OCI-M2 (cell line): ENCODE results near the gene MRGPRE.
"Not testable (repeated sequence)": the region's sequence is repeated elsewhere in the genome, so short reads cannot be mapped to it uniquely, and the experiment has no call there.

Source experiments
- DNase-seq: peaks from one replicate; lab custom pipeline; 2025; ENCODE audit not compliant: unreplicated experiment; lab: John Stamatoyannopoulos, UW

MRGPRE gene, protein sequence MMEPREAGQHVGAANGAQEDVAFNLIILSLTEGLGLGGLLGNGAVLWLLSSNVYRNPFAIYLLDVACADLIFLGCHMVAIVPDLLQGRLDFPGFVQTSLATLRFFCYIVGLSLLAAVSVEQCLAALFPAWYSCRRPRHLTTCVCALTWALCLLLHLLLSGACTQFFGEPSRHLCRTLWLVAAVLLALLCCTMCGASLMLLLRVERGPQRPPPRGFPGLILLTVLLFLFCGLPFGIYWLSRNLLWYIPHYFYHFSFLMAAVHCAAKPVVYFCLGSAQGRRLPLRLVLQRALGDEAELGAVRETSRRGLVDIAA

DNA sequence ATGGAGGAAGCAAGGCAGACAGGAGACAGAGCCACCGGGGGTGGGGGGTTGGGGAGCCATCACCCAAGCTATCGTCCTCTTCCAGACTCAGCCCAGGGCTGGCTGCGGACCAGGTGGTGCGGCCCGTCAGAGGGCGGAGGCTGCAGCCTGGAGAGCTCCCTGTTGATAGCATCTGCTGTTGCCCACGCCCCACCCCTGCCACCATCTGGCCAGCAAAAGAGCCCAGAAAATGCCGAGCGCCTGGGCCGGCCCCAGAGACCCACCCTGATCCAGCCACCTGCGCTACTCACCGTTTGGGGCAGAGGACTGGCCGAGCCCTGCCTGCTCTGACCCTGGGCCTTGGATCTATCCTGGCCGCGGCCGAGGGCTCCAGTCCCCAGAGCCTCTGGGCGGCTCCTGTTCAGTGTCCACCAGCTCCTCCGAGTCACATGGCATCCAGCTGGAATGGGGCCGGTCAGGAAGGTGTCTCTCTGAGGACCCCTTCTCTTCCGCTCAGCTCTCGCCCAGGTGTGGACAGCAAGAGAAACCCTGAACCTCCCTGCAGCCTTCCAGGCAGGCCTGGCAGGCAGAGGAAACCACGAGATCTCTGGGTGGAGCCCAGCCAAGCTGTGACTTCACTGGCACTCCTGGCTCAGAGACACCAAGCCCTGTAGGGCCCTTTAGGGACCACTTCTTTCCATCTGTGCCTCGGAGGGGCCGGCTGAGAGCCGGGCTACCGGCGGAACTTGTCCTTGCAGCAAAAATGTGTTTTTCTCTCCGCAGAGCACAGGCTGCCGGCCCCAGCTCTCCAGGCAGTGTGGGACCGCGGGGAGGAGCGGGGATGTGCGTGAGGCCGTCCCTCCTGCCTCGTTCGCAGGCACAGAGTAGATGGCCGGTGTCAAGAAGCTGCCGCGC lies at the start of gene MRGPRE:
Gene MRGPRE (minus strand): TSS at position 567 of the 894 bp plus-strand sequence. CDS start 3,618 bp downstream, outside the sequence.
- no peak for DNase-seq

DNA sequence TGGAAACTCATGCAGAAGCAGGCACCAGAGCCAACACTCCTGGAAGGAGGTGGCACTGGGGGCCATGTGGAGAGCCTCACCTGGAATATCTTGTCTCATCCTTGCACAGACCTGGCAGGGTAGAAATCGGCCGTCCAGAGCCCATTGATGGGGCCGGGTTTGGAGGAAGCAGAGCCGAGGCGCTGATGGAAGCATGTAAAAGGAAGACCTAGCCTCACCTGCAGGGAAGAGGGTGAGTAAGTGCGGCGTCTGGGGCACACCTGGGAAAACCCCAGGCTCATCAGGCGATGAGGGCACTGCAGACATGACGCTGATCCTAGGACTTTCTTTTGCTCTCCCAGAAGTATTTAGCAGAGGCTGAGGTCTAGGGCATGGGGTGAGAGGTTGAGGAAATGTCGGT lies 48.9 kb upstream of the MRGPRE start:
- DNase-seq: not testable (repeated sequence)

DNA sequence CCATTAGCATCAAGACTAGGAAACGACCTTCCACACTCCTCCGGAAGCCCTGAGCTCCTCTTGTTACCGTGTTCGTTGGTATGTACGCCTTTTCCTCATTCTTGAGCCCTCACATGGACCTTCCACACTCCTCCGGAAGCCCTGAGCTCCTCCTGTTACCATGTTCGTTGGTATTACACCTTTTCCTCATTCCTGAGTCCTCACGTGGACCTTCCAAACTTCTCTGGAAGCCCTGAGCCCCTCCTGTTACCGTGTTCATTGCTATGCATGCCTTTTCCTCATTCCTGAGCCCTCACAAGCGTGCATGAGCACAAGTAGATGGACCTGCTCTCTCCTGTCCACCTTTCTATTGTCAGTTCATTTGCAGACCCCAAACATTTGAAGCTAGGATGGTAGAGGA lies 48.4 kb upstream of the MRGPRE start:
- not testable (repeated sequence) for DNase-seq

DNA sequence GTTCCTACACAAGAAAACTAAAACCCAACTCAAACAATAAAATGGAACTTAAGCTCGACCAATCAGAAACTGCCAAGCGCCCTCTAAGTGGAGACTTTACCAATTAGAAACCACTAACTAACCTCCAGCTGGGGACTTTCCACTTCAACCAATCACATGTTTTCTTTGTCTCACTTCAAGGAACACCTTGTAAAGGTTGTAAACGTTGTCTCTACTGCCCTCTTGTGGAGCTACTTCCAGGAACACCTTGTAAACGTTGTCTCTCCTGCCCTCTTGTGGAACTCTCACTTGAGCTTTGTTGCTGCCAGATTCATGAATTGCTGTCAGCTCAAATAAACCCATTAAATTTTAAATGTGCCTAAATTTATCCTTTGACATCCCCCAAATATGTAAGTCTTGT lies 46.7 kb upstream of the MRGPRE start:
- not testable (repeated sequence) for DNase-seq

DNA sequence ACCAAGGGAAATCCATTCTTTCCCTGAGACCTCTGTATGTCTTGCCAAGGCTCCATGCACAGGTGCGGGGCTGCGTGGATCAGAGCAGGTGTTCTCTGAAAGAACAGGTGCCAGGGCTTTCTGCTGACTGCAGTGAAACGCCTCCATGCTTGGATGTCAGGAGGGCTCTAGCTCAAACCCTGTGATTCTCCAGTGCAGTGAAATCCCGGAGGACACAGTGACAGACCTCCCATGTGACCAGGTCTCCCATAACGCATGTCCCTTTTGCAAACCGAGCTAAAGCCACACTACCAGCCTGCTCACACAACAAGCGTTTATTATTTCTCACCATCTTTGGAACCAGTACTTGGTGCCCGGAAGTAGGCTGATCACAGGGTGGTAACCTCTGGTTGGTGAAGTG lies 41.4 kb upstream of the MRGPRE start:
- DNase-seq: not testable (repeated sequence)

DNA sequence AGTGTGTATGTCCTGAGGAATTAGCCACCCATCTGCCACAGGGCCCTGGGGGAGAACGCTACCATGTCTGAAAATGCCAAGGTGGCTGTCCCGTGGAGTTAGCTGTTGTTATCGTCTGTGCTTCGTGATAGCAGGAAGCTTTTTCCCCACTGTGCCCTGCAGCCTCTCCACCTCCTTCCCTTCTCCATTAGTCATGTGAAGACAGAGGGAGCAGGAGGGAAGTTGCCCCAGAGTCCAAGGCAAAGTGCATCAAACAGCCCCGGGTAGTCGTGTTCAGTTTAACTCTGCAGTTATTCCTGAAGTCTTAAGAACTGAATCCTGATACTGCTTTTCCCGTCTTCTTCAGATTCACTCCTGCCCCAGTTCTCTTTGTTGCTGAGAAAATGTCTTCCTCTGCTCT lies 30.3 kb upstream of the MRGPRE start:
- not testable (repeated sequence) for DNase-seq

DNA sequence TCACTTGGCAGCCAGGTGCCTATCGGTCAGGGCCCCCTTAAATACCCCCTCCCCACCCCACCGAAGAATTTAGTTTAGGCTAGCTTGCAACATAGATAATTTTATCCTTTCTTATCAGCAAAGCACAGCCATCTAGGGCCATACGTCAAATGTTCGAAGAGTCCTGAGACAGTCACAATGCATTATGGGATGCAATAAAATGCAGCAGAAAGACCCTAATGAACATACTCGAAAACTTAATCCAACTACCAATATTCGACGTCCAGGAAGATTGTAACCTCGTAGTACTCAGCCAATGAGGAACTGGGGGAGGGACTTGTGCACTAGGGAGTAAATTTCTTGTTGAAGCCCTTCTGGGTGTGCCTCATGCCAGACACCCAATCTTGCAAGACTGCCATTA lies 29.6 kb upstream of the MRGPRE start:
- DNase-seq: not testable (repeated sequence)

DNA sequence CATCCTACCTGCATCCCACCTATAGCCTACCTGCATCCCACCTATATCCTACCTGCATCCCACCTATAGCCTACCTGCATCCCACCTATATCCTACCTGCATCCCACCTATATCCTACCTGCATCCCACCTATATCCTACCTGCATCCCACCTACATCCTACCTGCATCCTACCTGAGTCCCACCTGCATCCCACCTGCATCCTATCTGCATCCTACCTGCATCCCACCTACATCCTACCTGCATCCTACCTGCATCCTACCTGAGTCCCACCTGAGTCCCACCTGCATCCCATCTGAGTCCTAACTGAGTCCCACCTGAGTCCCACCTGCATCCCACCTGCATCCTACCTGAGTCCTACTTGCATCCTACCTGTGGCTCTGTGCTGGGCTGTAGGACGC lies 25.3 kb upstream of the MRGPRE start:
- not testable (repeated sequence) for DNase-seq

DNA sequence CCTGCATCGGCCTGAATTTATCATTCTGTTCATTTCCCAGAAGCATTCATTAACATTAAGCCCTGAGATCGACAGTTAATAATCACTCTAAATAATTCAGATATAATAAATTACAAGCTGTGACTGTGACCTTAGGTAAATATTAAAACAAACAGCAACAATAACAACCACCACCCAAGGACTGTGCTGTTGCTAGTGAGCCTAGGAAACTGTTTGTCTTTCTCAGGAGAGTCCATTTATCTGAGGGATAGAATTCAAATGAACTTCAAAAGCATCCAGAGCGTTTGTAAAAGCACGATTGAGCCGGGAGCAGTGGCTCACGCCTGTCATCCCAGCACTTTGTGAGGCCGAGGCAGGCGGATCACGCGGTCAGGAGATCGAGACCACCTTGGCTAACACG lies 23.0 kb upstream of the MRGPRE start:
- not testable (repeated sequence) for DNase-seq

DNA sequence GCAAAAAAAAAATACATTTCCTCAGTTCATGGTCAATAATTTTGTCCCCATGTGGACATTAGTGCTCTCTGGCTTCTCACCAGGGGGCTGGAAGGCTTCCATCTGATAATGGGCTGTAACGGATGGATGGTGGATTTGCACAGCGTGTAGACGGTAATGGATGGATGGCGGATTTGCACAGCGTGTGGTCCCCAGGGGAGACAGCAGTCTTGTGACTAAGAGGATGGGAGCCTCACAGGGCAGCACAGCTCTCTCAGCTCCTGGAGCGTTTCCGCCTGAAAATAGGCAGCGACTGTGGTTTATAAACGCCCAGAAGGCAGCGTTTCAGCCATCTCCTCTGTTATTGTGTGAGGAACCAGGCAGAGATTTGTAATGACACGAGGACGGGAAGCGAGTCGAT lies 22.6 kb upstream of the MRGPRE start:
- DNase-seq: not testable (repeated sequence)

DNA sequence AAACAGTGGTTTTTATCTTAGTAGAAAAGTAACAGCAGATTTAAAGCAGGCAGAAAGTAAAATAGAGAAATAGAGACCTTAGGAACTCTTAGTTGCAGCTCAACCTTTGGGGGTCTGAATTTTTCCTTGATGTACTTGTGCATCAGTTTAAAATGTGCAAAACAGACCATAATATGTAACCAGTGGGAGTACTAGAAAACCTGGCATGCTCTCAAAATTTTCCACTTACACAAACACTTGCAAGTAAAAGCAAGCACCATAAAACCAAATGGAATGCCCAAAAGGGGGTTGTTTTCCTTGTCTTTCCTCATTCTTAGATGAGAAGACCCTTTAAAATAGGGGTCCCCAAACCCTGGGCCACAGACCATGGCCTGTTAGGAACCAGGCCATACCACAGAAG lies 12.9 kb upstream of the MRGPRE start:
- no peak for DNase-seq

DNA sequence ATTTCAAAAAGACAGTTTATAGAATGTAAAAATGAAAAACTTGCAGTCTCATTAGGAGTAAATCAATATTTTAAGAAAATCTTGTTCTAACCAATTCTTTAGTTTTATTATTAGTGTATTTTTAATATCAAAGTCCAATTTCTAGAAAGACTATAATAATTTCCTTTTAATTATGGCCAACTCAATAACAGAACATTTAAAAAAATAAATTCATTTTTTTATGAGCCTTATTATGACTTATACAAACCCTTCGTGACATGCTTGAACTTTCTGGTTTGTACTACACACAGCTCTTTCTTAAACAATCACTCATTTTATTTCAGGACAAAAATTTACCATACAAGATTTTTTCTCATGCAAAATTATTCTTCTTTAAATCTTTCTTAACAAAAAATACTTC lies 11.7 kb upstream of the MRGPRE start:
- DNase-seq: no peak

DNA sequence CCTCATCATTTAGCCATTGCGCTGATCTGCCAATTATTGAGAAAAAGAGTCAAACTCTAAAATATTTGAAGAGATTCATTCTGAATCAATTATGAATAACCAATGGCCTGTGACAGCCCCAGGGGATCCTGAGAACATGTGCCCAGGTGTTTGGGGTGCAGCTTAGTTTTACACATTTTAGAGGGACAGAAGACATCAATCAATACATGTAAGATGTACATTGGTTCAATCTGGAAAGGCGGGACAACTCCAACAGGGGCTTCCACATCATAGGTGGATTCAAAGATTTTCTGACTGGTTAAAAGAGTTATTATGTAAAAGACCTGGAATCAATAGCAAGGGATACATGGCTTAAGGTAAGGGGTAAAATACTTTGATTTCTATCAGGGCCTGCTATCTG lies 4.9 kb upstream of the MRGPRE start:
- DNase-seq: no peak

DNA sequence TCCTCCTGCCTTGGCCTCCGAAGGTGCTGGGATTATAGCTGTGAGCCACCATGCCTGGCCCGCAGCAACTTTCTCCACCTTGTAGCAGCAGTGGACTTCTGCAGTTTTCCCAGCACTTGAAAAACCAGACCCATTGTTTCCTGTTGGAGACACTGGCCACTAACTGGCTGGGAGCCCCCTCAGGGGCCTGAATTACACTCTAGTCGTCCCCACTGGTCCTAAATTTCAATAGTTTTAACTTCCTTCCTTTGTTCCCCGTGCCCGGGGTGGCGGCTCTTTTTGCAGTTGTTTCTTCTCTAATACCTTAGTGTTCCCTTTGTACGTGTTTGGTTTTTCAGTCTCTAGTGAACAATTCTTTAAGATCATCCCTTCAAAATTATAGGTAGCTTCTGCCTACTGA lies 2.6 kb upstream of the MRGPRE start:
- no peak for DNase-seq

DNA sequence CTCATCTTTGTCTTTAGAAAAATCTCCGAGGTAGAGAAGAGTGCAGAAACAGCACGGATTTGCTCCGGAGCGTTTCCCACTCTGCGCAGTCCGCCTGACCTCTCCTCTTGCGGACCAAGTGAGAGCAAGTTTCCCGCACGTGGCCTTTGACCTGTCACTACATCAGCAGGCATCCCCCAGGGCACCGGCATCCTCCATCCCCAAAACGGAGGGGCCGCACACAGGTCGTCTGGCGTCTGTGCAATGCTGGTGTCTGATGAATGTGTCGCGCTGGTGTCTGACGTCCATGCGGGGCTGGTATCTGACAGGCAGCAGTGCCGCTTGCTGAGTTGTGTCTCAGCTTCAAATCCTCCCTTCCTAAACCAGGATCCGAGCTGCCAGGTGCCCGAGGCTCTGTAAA lies 739 bp upstream of the MRGPRE start:
- DNase-seq: no peak

DNA sequence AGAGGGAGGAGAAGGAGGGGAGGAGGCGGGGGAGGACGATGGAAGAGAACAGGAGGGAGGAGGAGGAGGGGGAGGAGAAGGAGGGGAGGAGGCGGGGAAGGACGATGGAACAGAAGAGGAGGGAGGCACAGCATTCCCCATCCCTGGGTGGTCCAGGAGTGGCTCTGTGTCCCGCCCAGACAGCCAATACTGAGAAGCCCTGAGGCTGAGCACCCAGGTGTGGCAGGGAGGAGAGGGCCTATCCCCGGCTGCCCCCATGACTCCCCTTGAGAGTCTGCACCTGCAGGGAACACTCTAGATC lies 717 bp downstream of the MRGPRE start:
- DNase-seq: no peak

DNA sequence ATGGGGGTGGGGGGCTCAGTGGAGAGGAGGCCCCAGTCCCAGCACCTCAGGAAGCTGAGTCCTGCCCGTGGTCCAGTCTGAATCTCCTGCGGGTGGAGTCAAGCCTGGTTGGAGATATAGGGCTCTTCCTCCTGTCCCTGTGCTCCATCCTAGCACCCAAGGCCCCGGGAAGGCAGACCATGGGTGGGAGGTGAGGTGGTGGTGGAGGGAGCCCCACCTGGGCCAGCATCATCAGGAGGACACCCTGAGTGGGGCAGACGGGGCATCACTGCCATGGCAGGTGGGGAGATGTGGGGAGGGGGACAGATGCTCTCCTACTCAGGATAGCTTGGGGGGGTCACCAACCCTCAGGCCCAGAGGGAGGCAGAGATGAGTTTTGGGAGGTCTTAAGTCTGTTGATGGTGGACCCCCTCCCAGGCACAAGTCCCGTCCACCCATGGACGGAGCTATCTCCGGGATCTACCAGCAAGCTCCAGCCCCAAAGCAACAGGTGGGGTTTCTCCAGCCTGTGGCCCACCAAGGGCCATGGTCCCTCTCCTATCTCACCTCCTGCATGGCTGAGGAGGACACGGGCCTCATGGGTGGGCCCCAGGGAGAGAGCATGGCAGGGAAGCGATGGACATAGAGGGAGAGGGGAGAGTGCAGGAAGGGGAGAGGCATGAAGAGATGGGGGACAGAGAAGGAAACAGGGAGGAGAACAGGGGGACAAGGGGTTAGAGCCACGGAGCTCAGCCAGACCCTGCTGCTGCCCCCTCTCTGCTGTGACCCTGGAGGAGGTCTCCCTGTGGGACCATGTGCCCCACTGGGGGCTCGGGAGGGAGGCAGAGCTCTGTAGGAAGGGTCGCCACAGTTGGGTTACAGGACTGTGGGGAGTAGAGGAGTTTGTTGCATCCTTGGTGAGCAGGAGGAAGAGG lies 1.3 kb downstream of the MRGPRE start:
- no peak for DNase-seq

DNA sequence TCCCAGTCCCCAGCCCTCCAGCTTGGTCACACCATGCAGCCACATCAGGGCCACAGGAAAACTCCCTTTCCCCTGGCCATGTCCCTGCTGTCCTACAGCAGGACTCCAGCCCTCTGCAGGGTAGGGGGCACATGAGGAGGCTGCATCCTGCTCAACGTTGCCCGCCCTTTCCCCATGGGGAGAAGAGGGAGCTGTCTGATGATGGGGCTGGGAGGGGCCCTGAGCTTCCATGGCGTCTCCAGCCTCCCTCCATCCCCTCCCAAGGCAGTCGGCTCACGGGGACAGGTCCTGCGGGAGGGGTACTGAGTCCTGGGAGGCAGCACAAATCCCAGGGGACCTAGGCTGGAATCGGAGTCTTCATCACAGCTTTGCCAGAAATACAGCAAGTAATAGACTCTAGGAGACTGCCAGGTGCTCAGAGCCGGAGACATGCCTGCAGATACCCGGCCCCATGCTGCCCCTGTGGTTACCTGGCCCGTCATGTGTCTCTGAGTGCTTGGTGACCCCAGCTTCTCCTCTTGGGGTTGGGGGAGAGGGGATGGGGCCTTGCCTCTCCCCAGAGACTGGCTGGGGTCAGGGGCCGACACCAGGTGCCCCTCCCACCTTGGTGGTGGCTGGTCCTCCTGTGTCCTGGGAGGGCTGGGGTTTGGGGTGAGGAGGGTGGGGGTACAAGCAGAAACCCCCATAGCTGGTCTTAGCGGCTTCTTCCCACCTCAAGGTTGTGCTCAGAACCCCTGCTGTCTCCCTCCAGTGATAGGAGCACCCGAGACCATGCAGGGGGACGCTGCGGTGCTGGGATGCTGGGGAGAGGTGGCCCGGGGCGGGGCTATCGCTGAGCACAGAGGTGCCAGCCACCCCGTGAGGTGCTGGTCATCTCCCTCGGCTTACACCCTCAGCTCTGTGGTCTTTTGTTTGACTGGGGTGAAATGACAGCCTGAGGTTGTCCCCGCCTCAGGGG lies 2.3 kb downstream of the MRGPRE start:
- DNase-seq: no peak

DNA sequence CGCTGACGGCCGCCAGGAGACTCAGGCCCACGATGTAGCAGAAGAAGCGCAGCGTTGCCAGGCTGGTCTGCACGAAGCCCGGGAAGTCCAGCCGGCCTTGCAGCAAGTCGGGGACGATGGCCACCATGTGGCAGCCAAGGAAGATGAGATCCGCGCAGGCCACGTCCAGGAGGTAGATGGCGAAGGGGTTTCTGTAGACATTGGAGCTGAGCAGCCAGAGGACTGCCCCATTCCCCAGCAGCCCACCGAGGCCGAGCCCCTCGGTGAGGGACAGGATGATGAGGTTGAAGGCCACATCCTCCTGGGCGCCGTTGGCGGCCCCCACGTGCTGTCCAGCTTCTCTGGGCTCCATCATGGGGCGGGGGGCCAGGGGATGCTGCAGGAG lies 3.8 kb downstream of the MRGPRE start:
- no peak for DNase-seq
